HG03342 (cell line): ENCODE measurements around the gene CERCAM.
"Not testable (repeated sequence)": the region's sequence is repeated elsewhere in the genome, so short reads cannot be mapped to it uniquely, and the experiment has no call there.

Experiments used
- ATAC-seq: cut with Tn5 transposase; IDR thresholded peaks from one replicate; pipeline ENCODE4 v1.9.1; 2021; ENCODE audit warnings: mild to moderate bottlenecking, moderate library complexity; ENCODE audit not compliant: unreplicated experiment

The CERCAM gene

DNA sequence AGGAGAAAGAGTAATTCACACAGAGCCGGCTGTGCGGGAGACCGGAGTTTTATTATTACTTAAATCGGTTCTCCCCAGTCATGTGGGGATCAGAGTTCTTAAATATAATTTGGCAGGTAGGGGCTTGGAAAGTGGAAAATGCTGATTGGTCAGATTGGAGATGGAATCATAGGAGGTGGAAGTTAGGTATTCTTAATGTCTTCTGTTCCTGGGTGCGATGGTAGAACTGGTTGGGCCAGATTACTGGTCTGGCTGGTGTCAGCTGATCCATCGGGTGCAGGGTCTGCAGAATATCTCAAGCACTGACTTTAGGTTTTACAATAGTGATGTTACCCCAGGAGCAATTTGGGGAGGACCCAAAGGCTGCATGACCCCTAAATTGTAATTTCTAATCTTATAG, 4.6 kb upstream of the CERCAM start:
- no peak for ATAC-seq

DNA sequence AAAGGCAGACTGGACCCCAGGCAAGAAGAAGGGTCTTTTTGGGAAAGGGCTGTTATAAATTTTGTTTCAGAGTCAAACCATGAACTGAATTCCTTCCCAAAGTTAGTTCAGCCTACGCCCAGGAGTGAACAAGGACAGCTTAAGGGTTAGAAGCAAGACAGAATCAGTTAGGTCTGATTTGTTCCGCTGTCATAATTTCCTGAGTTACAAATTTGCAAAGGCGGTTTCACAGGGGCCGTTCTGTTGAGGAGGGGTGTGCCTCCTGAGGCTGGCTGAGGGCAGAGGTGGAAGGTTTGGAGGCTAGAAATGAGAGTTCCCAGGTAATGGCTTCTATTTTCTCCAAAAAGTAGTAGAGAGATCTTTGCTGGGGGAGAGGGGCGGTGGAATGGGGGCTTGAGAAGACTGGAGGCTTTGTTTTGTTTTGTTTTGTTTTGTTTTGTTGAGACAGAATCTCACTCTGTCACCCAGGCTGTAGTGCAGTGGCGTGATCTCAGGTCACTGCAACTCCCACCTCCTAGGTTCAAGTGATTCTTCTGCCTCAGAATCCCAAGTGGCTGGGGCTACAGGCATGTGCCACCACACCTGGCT, 4.1 kb upstream of the CERCAM start:
- ATAC-seq: no peak

DNA sequence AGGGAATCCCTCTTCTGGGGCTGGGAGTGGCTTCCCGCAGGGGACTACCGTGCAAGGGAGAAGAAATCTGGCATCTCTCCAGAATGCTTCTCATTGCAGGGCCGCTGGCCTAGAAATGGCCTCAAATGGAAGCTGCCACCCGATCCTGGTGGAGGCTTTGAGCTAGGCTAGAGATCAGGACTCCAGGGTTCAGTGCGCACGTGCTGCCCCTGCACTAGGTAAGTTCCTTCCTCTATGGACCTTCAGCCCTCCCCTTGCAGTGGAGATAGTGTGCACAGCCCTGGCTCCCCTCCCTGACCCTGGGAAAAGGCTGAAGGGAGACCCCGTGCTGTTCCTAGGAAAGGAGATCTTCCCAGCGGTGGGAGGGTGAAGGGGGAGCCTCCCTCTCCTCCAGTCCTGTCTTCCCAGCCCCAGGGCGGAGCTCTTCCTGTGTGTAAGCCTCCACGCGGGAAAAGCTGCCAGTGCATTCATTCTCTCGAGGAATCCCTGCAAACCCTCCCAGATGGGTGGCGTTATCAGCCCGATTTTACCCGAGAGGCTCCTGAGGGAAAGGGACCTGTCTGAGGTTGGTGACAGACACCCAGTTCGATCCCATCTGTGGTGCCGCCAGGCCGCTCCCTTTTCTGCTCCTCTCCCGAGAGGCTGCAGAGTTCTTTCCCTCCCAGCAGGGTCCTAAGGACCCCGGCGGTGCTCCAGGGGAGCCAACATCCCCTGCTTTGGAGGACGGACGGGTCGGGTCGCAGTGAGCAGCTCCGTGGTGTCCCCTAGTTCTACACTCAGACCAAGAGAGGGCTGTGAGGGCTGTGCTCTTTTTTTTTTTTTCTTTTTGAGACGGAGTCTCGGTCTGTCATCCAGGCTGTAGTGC, 1.4 kb upstream of the CERCAM start:
- no peak for ATAC-seq

DNA sequence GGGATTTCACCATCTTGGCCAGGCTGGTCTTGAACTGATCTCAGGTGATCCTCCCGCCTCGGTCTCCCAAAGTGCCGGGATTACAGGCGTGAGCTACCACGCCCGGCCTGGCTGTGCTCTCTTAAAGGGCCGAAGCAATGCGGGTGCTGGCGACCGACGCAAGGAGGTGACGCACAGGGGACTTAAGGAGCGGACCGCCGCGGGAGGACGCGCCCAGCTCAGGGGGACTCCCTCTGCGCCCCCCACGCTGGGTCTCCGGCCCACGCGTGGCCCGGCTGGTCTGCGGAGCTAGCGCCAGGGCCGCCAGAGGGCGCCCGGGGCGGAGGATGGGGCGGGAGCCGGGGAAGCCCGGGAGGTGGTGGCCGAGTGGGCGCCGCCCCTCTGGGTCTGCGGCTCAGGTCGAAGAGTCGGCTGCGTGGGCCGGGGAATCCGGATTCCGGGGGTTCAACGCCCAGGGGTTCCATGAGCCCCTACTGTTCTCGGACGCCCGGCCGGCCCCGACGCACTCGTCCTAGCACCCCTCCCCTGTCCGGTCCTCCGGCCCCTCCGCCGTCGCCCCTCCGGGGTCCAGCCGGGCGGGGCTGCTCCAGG, 502 bp upstream of the CERCAM start:
- peak; percentile 75 for ATAC-seq

DNA sequence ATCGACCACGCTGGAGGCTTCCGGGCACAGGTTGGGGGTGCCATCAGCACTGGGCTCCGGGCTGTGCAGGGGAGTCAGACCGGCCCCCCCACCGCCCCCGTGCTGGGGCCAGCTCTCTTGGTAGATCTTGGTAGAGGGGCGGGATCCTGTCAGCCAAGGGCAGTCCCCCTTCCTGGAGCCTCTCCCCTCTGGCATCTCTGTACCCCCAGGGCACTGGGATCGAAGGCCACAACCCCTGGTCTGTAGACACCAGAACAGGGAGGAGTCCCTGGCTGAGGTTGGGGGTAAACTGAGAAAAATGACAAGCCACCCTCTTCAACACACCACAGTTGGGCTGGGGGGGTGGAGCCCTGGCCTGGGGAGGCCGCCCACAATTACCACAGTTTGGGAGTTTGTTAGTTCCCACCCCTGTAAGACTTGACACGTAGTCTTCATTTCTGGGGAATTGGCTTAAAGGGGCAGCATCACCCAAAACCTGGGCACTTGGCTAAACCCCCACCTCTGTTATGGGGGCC, 882 bp downstream of the CERCAM start:
- no peak for ATAC-seq

DNA sequence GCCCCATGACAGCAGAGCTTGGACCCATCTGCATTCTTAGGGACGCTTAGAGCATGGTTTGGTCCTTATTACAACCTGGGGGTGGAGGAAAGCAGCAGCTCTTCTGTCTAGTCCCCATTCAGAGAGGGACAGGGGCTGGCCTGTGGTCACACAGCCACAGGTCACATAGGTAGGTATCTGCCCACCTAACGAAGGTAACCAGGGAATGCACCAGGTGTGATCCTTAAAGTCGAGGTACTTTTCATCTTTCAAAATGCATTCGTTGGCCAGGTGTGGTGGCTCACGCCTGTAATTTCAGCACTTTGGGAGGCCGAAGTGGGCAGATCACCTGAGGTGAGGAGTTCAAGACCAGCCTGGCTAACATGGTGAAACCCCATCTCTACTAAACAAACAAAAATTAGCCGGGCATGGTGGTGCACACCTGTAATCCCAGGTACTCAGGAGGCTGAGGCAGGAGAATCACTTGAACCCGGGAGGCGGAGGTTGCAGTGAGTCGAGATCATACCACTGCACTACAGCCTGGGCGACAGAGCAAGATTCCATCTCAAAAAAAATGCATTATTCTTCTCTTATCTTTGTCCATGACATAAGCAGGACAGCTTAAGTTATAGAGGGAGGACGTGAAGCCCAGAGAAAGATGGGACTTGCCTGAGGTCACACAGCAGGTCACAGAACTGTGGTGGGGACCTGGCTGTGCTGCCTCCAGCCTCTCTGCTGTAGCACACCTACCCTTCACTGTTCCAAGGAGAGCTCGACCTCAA, 1.5 kb downstream of the CERCAM start:
- not testable (repeated sequence) for ATAC-seq

DNA sequence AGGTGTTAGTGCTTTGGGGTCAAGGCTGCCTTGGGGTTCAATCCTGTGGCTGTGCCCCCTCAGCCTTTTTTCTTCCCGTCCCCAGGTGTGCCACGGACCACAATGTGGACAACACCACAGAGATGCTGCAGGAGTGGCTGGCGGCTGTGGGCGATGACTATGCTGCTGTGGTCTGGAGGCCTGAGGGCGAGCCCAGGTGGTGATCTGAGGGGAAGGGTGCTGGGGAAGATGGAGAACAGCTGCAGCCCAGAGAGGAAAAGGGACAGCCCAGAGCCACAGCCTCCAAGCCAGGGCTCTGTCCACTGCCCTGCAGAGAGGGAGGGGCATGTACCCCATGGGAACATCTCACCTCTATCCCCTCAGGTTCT, 2.1 kb downstream of the CERCAM start:
- ATAC-seq: no peak

DNA sequence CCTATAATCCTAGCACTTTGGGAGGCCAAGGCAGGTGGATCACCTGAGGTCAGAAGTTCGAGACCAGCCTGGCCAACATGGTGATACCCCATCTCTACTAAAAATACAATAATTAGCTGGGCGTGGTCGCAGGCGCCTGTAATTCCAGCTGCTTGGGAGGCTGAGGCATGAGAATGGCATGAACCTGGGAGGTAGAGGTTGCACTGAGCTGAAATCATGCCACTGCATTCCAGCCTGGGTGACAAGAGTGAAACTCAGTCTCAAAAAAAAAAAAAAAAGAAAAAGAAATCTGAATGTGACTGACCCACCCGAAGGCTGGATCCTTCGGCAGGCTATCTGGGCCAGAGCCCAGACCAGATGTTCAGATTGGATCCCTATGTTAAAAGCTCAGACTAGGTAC, 2.7 kb downstream of the CERCAM start:
- not testable (repeated sequence) for ATAC-seq

DNA sequence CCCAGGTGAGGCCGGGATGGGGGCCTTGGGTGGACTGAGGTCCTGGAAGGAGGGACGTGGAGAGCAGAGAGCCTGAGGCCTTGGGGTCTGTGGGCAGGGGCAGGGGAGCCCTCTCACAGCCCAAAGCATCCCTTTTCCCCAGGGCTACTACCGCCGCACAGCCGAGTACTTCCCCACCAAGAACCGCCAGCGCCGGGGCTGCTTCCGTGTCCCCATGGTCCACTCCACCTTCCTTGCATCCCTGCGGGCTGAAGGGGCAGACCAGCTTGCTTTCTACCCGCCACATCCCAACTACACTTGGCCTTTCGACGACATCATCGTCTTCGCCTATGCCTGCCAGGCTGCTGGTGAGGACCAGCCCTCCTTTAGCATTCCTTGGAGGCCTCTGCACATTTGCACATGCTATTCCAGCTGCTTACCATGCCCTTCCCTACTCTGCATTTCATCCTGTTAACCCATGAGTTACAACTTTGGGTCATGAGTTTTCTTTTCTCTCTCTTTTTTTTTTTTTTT, 3.7 kb downstream of the CERCAM start:
- no peak for ATAC-seq

DNA sequence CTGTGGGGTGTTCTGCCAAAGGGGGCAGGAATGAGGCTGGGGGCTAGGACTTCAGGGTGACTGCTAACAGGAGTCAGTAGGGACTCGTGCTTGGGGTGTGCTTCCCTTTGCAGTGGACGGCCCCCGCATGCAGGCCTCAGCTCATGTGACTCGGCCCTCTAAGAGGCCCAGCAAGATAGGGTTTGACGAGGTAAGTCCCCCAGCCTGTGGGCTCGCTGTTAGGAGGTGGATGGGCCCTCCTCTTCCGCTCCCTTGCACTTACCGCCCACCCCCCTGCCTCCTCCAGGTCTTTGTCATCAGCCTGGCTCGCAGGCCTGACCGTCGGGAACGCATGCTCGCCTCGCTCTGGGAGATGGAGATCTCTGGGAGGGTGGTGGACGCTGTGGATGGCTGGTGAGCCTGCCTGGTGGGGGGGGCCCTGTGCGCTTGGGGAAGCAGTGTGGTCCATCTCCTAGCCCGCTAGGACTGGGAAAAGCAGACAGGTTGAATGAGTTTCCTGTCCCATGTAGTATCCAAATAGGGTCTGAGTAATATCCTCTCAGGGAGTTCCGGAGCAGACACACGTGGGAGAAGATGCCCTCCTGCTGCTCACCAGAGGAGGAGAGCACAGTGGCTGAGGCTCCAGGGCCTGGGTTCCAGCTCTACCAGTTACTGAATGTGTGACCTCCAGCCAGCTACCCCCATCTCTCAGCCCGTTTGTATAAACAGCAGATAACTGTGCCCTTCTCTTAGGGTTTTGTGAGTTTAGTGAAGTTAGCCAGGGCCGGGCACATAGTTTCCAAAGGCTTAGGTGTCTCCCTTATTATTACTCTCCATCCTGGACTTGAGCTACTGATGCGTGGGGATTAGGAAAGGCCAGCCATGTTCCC, 8.2 kb downstream of the CERCAM start:
- no peak for ATAC-seq

DNA sequence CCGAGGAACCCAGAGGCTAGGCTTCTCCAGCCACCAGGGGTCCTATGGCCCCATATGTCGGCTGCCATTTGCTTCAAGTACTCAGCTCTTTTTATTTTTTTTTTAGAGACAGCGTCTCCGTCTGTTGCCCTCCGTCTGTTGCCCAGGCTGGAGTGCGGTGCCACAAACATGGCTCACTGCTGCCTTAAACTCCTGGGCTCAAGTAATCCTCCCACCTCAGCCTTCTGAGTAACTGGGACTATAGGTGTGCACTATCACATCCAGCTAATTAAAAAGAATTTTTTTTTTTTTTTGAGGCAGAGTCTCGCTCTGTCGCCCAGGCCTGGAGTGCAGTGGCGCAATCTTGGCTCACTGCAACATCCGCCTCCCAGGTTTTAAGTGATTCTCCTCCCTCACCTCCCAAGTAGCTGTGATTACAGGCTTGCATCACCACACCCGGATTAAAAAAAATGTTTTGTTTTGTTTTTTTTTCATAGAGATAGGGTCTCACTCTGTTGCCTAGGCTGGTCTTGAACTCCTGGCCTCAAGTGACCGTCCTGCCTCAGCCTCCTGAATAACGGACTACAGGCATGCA, 8.9 kb downstream of the CERCAM start:
- no peak for ATAC-seq

DNA sequence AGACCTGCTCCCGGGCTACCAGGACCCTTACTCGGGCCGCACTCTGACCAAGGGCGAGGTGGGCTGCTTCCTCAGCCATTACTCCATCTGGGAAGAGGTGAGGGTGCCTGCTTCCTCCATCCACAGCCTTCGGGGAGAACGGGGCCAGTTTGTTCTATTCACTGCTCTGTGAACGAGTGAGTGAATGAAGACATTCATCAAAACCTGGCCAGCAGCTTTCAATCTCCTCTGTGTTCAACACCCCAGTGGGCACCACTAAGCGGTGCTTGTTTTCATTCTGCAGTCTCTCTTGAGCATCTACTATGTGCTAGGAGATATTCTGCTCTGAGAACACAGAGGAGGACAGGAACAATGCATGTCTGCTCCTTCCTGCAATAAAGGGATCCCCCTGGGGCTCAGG, 10.6 kb downstream of the CERCAM start:
- no peak for ATAC-seq

DNA sequence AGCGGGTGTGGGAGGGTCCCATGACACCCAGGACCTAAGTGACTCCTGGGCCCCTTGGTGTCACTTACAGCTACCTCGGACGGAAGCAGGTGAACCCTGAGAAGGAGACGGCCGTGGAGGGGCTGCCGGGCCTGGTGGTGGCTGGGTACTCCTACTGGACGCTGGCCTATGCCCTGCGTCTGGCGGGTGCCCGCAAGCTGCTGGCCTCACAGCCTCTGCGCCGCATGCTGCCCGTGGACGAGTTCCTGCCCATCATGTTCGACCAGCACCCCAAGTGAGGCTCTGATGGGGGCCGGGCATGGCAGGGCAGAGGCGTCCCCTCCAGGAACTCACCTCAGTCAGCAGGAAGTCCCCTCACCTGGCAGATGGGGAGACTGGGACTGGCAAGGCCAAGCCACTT, 13.7 kb downstream of the CERCAM start:
- no peak for ATAC-seq

DNA sequence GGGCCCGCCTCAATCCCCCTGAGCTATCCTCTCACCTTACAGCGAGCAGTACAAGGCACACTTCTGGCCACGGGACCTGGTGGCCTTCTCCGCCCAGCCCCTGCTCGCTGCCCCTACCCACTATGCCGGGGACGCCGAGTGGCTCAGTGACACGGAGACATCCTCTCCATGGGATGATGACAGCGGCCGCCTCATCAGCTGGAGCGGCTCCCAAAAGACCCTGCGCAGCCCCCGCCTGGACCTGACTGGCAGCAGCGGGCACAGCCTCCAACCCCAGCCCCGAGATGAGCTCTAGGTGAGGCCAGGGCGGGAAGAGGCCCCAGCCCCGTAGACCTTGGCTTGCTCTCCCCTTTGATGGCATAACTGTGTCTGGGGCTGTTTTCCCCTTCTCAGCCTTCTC, 15.0 kb downstream of the CERCAM start:
- no peak for ATAC-seq

DNA sequence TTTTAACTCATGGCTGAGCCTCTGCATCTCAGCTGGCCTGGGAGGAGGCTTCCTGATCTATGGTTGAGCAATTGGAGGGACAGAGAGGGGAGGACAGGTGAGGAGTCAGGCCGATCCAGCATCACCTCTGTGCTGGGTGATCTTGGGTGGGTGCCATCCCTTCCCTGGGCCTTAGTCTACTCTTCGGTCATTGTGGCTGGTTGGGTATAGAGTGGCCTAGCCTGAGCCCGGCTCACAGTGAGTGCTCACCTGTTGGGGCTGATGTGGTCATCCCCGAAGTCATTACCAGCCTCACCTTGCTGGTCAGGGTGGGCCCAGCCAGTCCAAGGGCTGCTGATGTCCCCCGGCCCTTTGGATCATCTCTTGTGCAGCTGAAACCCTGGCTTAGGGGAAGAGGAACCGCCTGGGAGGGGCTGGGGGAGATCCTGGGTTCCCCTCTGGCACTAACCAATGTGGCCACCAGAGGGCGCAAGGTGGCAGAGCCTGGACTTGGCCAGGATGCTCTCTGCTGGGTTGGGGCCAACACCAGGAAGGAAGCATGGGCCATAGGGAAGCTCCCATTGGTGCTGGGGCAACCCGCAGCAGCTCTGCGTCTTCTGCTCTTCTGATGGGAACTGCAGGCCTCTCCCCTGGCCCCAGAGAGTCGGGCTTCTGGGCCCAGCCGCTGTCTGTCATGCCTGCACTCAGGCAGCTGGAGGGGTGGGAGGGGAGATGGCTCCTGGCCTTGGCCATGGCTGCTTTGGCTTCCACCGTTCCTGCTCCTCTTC, 17.9 kb downstream of the CERCAM start:
- ATAC-seq: peak; percentile 71

DNA sequence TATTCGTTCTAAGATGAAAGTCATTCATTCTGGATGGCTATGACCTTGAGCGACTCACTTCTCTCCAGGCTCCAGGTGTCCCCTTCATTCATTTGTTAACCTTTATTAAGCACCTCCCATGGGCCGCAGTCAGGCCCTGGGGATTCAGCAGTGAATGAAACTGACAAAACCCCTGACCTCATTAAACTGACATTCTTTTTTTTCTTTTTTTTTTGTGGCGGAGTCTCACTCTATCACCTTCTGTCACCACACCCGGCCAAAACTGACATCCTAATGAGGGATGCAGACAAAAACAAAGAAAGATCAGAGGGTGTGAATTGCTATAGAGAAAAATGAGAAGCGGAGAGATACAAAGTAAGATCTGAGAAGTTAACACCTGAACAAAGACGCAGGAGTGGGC, 18.6 kb downstream of the CERCAM start:
- ATAC-seq: no peak

DNA sequence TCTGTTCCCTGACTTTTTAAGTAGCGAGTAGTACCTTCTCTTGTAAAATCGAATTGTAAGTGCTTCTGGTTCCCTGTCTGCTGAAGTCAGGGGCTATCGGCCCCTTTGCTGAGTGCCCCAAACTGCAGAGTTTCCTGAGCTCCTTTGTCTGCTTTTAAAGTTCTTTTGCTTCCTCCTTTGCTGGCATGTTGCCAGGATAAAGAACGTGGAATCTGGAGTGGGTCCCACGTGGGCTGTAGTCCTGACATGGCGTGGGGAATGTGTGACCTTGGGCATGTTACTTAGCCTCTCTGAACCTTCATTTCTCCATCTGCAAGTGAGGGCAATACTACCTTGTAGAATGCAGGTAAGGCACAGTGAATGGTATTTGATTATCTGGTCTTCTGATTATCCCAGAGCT, 21.5 kb downstream of the CERCAM start:
- ATAC-seq: no peak

DNA sequence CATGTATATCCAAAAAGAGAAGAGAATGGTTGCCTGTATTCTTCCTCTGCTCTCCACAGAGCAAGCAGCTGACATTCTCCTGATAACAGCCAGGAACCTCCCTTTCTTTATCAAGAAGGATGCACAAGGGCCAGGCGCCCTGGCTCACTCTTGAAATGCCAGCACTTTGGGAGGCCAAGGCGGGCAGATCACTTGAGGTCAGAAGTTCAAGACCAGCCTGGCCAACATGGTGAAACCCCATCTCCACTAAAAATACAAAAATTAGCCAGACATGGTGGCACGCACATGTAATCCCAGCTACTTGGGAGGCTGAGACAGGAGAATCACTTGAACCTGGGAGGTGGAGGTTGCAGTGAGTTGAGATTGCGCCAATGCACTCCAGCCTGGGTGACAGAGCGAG, 25.8 kb downstream of the CERCAM start:
- not testable (repeated sequence) for ATAC-seq

DNA sequence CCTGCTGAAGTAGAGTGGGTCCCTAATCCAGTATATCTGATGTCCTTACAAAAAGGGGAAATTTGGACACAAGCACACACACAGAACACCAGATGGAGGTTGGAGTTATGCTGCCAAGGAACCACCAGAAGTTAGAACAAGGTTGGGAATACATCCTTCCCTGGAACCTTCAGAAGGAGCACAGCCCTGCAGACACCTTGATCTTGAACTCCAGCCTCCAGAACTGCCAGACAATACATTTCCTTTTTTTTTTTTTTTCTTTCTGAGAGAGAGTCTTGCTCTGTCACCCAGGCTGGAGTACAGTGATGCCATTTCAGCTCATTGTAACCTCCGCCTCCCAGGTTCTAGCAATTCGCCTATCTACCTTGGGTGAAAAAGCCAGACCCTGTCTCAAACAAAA, 28.1 kb downstream of the CERCAM start:
- no peak for ATAC-seq
